ENCODE results near the gene CTNNBL1.

DNA sequence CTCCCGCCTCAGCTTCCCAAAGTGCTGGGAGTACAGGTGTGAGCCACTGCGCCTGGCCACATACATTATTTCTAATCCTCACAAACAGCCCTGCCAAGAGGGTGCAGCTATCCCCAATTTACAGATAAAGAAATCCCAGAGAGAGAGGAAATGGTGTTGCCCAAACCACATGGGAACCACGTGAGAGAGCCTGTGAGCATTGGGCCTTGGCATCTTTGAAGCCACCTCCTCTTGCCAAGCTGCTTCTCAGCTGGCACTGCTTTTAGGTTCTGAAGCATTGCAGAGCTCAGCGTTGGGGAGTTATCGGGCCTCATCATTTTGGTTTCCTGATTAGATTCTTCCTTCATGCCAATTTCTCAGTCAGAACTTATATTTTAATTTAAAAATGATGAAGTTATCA is 80.3 kb downstream of the CTNNBL1 start:
- no peak for TF ChIP-seq CTCF (IDR thresholded peaks at IDR 0.05)
- TF ChIP-seq POLR2A (IDR thresholded peaks at IDR 0.05), result no peak
